Left cardiac atrium (tissue), 4 donors: ENCODE data around the gene ERN1. TPM values are rescaled to one million over a fixed set of nuclear protein-coding genes. Genes with fewer than 3 reads are reported as not detected.

Experiments
- ATAC-seq, 2 donors: fragments of 200-7000 bp; cut with Tn5 transposase; one replicate each; pipeline ENCODE4 v1.9.1; 2020; ENCODE audit warnings: mild to moderate bottlenecking in 2 of 2, moderate library complexity in 2 of 2
- DNase-seq: peaks from one replicate; pipeline ENCODE4 v3.0.0-alpha.2; 2020
- intact Hi-C, 2 donors: fragments of 100-400 bp; cut with DNase I; formaldehyde crosslinking; loops; one replicate each; pipeline versions ENCODE4 v1.14.1 to v1.15.1; 2022 to 2023
- total RNA-seq, 2 donors: library from RNA; stranded (reverse); fragmentation: NEBNext Ultra II Directional; extraction: Animal tissue kit (Norgen Biotek cat#: 25700); gene quantifications; one replicate each; pipeline ENCODE4 v1.2.1, GENCODE V29; 2021
- donor health status: DM: no; HTN: yes; CAD: no.
- donor health status: DM: no; HTN: yes; CAD: no; lungs with severe emphysema.
- donor health status: DM: yes; HTN: yes; CAD: no.
- donor health status: Dilated cardiomyopathy.

ERN1 gene
- total RNA-seq, 2 donors from 2014 or later: 11.4 to 15.4 TPM

- DNase-seq: no peak
- intact Hi-C loops: no loop called here
- no peak for ATAC-seq
Measured at GRCh38 chr17:64099543-64099942, 30.4 kb downstream of the ERN1 start.

GRCh38 chr17:64097196-64097936 is 32.6 kb downstream of the ERN1 start:
- ATAC-seq (peak in 1 of 2 donors; percentile 50), DNase-seq (no peak)
- intact Hi-C loops: no loop called here

- no peak for ATAC-seq
- no peak for DNase-seq
- intact Hi-C loops: no loop called here
Measured at GRCh38 chr17:64096037-64096436, 33.9 kb downstream of the ERN1 start.

- DNase-seq (no peak), ATAC-seq (no peak)
- intact Hi-C loops: no loop called here
Measured at GRCh38 chr17:64095144-64095882, 34.6 kb downstream of the ERN1 start.

GRCh38 chr17:64094412-64094811 is 35.5 kb downstream of the ERN1 start:
- intact Hi-C loops: no loop called here
- no peak for DNase-seq
- ATAC-seq: no peak

GRCh38 chr17:64092952-64093451 is 36.9 kb downstream of the ERN1 start:
- ATAC-seq: no peak
- intact Hi-C loops: no loop called here

GRCh38 chr17:64092113-64092512 is 37.8 kb downstream of the ERN1 start:
- intact Hi-C loops: no loop called here

More at GRCh38 chr17:64092952-64093451, 36.9 kb downstream of the ERN1 start:
- no peak for DNase-seq

GRCh38 chr17:64091571-64091970 is 38.4 kb downstream of the ERN1 start:
- no peak for ATAC-seq
- intact Hi-C loops: no loop called here
- DNase-seq: no peak

More at GRCh38 chr17:64092113-64092512, 37.8 kb downstream of the ERN1 start:
- DNase-seq (no peak), ATAC-seq (peak in 1 of 2 donors; percentile 19)

- ATAC-seq (no peak), DNase-seq (no peak)
- intact Hi-C loops: no loop called here
Measured at GRCh38 chr17:64091116-64091515, 38.8 kb downstream of the ERN1 start.

GRCh38 chr17:64090144-64090543 is 39.8 kb downstream of the ERN1 start:
- intact Hi-C loops: no loop called here

GRCh38 chr17:64087252-64088005 is 42.5 kb downstream of the ERN1 start:
- ATAC-seq: no peak
- no peak for DNase-seq
- intact Hi-C loops: loop anchor here in 1 of 2 donors (5.0 kb wide), 1 partner anchor 35 kb away; no protein-coding TSS in a partner anchor

More at GRCh38 chr17:64090144-64090543, 39.8 kb downstream of the ERN1 start:
- ATAC-seq (peak in 1 of 2 donors; percentile 19), DNase-seq (no peak)

GRCh38 chr17:64085650-64086005 is 44.3 kb downstream of the ERN1 start:
- no peak for ATAC-seq
- intact Hi-C loops: loop anchor here in 1 of 2 donors (5.0 kb wide), 1 partner anchor 37 kb away; no protein-coding TSS in a partner anchor
- no peak for DNase-seq

GRCh38 chr17:64084940-64085649 is 44.8 kb downstream of the ERN1 start:
- ATAC-seq (no peak), DNase-seq (no peak)
- intact Hi-C loops: loop anchor here in 1 of 2 donors (5.0 kb wide), 1 partner anchor 37 kb away; no protein-coding TSS in a partner anchor

GRCh38 chr17:64084086-64084939 is 45.6 kb downstream of the ERN1 start:
- intact Hi-C loops: no loop called here
- DNase-seq (peak; percentile 37), ATAC-seq (peak; percentile 44 to 47)

- intact Hi-C loops: no loop called here
- no peak for ATAC-seq
- no peak for DNase-seq
Measured at GRCh38 chr17:64083563-64084085, 46.3 kb downstream of the ERN1 start.

- no peak for DNase-seq
- no peak for ATAC-seq
- intact Hi-C loops: no loop called here
Measured at GRCh38 chr17:64083093-64083492, 46.9 kb downstream of the ERN1 start.
